Ovary (tissue), 9 donors: ENCODE measurements around the gene TCEANC. TPM values are rescaled to one million over a fixed set of nuclear protein-coding genes. Genes with fewer than 3 reads are reported as not detected.
"Not testable (repeated sequence)": the region's sequence is repeated elsewhere in the genome, so short reads cannot be mapped to it uniquely, and the experiment has no call there.

Source experiments
- DNase-seq, 5 donors: peaks; one replicate each; pipeline ENCODE4 v3.0.0-alpha.2; 2019 to 2020
- H3K27ac ChIP-seq, 2 donors: fragments of 200-600 bp; one replicate each; pipeline versions ENCODE4 v1.5.1 to v1.8.0; 2019 to 2022
- H3K27me3 ChIP-seq: fragments of 200-600 bp; one replicate; pipeline ENCODE4 v1.8.0; 2022
- H3K36me3 ChIP-seq: fragments of 200-600 bp; sonication (generic); one replicate; pipeline ENCODE4 v1.5.1; 2019
- H3K4me1 ChIP-seq: one replicate; pipeline ENCODE4 v1.8.1; 2013; ENCODE audit warnings: mild to moderate bottlenecking, moderate library complexity; ENCODE audit not compliant: insufficient read depth
- H3K4me3 ChIP-seq: fragments of 200-600 bp; sonication (generic); one replicate; pipeline ENCODE4 v1.5.1; 2017
- H3K9me3 ChIP-seq, 2 donors: fragments of 200-600 bp in 1 of 2; sonication (generic) in 1 of 2; one replicate each; pipeline versions ENCODE4 v1.5.1 to v1.8.1; 2013 to 2019; ENCODE audit warnings: mild to moderate bottlenecking in 1 of 2, moderate library complexity in 1 of 2
- EP300 ChIP-seq: sonication (generic); formaldehyde crosslinking; IDR thresholded peaks from one replicate; pipeline ENCODE4 v1.6.1; 2017; ENCODE audit warnings: antibody characterized with exemption
- POLR2A ChIP-seq: fragments of 450-650 bp; IDR thresholded peaks from one replicate; pipeline ENCODE4 v1.6.1; 2017; ENCODE audit warnings: antibody characterized with exemption, mild to moderate bottlenecking, moderate library complexity
- WGBS, 3 donors: extraction: QIAGEN DNeasy Blood & Tissue Kit in 1 of 3; methylation state at CpG; one replicate each; pipeline versions ENCODE4 v1.1.5 to v1.1.7; 2013 to 2017; 5-methylcytosine and 5-hydroxymethylcytosine counted together
- intact Hi-C, 4 donors: fragments of 100-400 bp; cut with DNase I; formaldehyde crosslinking; loops; one replicate each; pipeline versions ENCODE4 v1.11.0 to v1.15.1; 2022 to 2023
- polyA plus RNA-seq, 2 donors: library from polyadenylated mRNA; stranded (reverse); fragments of 200-250 nt in 1 of 2; fragments of 350-450 nt in 1 of 2; fragmentation: Illumina TruSeq in 1 of 2; extraction: RNeasy Lipid Tissue Mini Kit (QIAGEN cat#74804) in 1 of 2; gene quantifications; one replicate each; pipeline ENCODE4 v1.2.3, GENCODE V29; 2013 to 2014
- total RNA-seq, 7 donors: library from RNA; depleted of rRNA in 2 of 7; stranded (reverse); fragments of >200 nt in 2 of 7; fragmentation: NEBNext Ultra II Directional in 3 of 7; extraction: Animal tissue kit (Norgen Biotek cat#: 25700) in 3 of 7; gene quantifications; one replicate each; pipeline versions ENCODE4 v1.1.0 to v1.2.4, GENCODE V29; 2016 to 2023
- TF ChIP-seq, protein P1 (sequence below), 3 donors: fragments of 450-650 bp in 2 of 3; fragments of 200-600 bp in 1 of 3; IDR thresholded peaks; one replicate each; pipeline versions ENCODE4 v1.5.1 to v1.8.0; 2016 to 2022; ENCODE audit warnings: antibody characterized with exemption in 3 of 3, mild to moderate bottlenecking in 1 of 3
- donor health status: DM: no; HTN: no; CAD: no; lungs with moderate emphysema.
- donor health status: DM: no; HTN: no; CAD: no.
- donor health status: Bipolar disorder and iron deficiency.
- donor health status: DM: yes; HTN: yes; CAD: no.
- donor health status: DM: no; HTN: no; CAD: no.
- donor health status: DM: yes; HTN: yes; CAD: no.

The TCEANC gene
- total and polyA plus RNA-seq, 9 donors = 2.6 to 9.2 (median 4.2) TPM

DNA sequence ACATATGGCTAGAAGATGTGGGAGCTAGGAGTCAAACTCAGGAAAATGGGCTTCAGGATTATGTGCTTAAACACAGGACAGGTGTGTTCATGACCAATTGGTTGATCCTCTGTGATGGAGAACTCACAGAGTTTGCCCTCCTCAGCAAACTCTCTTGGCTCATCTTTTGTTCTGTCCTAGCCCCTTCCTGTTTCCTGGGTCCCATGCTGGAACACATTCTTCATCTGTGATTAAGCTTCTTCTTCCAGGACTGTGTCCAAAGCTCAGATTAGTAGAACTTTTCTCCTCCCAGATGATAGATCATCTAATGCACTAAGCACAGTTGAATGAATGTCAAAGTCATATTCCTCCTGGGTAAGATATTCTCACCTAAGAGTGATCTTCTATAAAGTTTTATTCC, 38.8 kb upstream of the TCEANC start:
- TF ChIP-seq EP300 = no peak
- TF ChIP-seq, protein P1, sequence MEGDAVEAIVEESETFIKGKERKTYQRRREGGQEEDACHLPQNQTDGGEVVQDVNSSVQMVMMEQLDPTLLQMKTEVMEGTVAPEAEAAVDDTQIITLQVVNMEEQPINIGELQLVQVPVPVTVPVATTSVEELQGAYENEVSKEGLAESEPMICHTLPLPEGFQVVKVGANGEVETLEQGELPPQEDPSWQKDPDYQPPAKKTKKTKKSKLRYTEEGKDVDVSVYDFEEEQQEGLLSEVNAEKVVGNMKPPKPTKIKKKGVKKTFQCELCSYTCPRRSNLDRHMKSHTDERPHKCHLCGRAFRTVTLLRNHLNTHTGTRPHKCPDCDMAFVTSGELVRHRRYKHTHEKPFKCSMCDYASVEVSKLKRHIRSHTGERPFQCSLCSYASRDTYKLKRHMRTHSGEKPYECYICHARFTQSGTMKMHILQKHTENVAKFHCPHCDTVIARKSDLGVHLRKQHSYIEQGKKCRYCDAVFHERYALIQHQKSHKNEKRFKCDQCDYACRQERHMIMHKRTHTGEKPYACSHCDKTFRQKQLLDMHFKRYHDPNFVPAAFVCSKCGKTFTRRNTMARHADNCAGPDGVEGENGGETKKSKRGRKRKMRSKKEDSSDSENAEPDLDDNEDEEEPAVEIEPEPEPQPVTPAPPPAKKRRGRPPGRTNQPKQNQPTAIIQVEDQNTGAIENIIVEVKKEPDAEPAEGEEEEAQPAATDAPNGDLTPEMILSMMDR (IDR thresholded peaks at IDR 0.05) = no peak
- TF ChIP-seq POLR2A = no peak
- H3K4me1 ChIP-seq = no peaks in the 10 kb centered on the region
- no peaks in the 10 kb centered on the region for H3K27me3 ChIP-seq
- no peaks in the 10 kb centered on the region for H3K36me3 ChIP-seq
- intact Hi-C loops = no loop called here
- no peak overlapping the region for H3K27ac ChIP-seq
- no peak overlapping the region for H3K4me3 ChIP-seq
- no peaks in the 10 kb centered on the region for H3K9me3 ChIP-seq
- no peak for DNase-seq

DNA sequence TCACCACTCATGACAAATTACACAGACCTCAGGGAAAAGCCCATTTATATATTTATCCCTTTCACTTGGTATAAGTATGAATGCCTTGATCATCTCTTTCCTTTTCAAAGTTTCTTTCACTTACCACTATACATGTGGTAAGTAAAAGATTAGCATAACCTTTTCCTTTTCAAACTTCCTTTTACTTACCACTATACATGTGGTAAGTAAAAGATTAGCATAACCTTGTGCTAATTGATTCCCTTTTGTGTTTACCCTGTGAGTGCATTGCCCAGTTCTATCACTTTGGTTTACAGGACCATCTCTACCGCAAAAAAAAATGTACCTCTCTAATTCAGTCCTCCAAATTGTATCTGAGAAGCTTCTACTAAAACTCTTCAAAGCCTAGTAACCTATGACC, 32.7 kb upstream of the TCEANC start:
- intact Hi-C loops = no loop called here
- WGBS, 3 donors = 16 to 33% (median 21%) methylated on average over 1 of the region's 1 CpG
- no peaks in the 10 kb centered on the region for H3K4me1 ChIP-seq

DNA sequence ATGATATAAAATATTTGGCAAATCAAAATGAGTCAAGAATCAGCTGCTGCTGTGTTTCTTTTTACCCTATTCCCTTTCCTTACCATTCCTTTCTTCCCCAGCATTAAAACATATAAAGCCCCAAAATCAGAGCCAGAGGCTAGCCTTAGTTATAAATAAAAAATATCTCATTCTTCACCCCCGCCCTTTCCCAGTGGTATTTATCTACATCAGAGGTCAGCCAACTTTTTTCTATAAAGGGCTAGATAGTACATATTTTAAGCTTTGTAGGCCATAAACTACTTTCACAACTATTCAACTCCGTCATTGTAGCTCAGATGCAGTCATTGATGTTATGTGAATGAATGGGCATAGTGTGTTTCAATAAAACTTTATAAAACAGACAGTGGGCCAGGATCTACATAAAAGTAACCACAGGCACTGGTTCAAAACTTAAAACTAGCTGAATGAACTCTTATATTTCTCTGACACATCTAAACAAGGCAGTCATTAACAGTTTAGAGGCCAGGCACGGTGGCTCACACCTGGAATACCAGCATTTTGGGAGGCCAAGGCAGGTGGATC, 30.5 kb upstream of the TCEANC start:
- 60 to 64% (median 63%) methylated on average over 3 of the region's 3 CpGs for WGBS, 3 donors
- DNase-seq = no peak
- Histone ChIP-seq H3K4me3 (no peak overlapping the region), H3K27me3 (no peaks in the 10 kb centered on the region), H3K9me3 (no peaks in the 10 kb centered on the region), H3K27ac (no peak overlapping the region), H3K36me3 (no peaks in the 10 kb centered on the region), H3K4me1 (no peaks in the 10 kb centered on the region)
- intact Hi-C loops = no loop called here
- TF ChIP-seq POLR2A (no peak), EP300 (no peak)
- TF ChIP-seq, protein P1 (IDR thresholded peaks at IDR 0.05) = no peak

More for the DNA sequence above, 32.7 kb upstream of the TCEANC start:
- no peak overlapping the region for H3K4me3 ChIP-seq
- DNase-seq = no peak
- H3K27ac ChIP-seq = no peak overlapping the region
- H3K27me3 ChIP-seq = no peaks in the 10 kb centered on the region
- H3K36me3 ChIP-seq = no peaks in the 10 kb centered on the region
- H3K9me3 ChIP-seq = no peaks in the 10 kb centered on the region
- TF ChIP-seq, protein P1 (IDR thresholded peaks at IDR 0.05) = no peak
- TF ChIP-seq EP300 (no peak), POLR2A (no peak)

DNA sequence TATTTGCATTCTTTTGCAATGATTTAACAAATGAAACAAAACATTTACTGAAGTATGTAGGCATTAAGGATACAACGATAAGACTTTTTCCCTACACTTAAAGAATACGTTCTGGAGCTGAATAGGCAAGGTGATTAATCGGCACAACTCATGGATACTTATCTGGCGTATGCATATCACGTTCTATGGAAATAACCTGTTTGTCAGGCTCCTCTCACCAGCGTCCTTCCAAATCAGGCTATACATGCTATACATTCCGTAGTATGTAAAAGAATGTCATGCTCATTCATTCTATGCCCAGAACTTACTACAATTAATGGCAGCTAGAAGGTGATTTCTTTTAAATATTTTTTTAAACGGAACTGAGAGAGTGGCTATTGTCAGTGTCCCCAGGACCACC, 25.6 kb upstream of the TCEANC start:
- Histone ChIP-seq H3K27me3 (no peaks in the 10 kb centered on the region), H3K4me1 (no peaks in the 10 kb centered on the region), H3K9me3 (peaks cover 0 to 5% of the 10 kb centered on the region in 2 donors), H3K4me3 (no peak overlapping the region), H3K27ac (no peak overlapping the region), H3K36me3 (no peaks in the 10 kb centered on the region)
- WGBS, 3 donors = 56 to 77% (median 74%) methylated on average over 8 of the region's 8 CpGs
- no peak for TF ChIP-seq EP300
- TF ChIP-seq, protein P1 (IDR thresholded peaks at IDR 0.05) = no peak
- no peak for TF ChIP-seq POLR2A
- intact Hi-C loops = no loop called here
- no peak for DNase-seq

DNA sequence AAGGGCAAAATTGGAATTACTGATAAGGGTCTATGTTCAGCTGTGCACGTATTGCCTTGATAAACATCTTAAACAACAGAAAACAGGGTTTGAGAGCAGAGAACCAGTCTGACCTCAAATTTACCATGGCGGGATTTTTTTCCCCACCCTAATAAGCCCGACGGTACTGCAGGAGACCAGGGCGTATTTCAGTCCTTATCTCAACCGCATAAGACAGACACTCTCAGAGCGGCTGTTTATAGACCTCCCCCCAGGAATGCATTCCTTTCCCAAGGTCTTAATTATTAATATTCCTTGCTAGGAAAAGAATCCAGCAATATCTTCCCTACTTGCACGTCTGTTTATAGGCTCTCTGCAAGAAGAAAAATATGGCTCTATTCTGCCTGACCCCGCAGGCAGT, 15.7 kb upstream of the TCEANC start:
- intact Hi-C loops, H3K36me3 ChIP-seq, H3K27ac ChIP-seq, DNase-seq, H3K27me3 ChIP-seq, H3K4me1 ChIP-seq, H3K9me3 ChIP-seq, H3K4me3 ChIP-seq: not testable (repeated sequence)
- 70 to 82% (median 75%) methylated on average over 9 of the region's 9 CpGs for WGBS, 3 donors
